IPS-20b (cell line): ENCODE measurements around the gene TTC9.

Experiments
- H3K27ac ChIP-seq: one replicate; pipeline ENCODE4 v1.5.1; 2013; ENCODE audit warnings: low read length
- H3K27me3 ChIP-seq: 2 replicates; pipeline ENCODE4 v1.6.1; 2013; ENCODE audit warnings: mild to moderate bottlenecking, low read length, inconsistent platforms; ENCODE audit not compliant: insufficient read depth
- H3K36me3 ChIP-seq: 2 replicates; pipeline ENCODE4 v1.6.1; 2013; ENCODE audit warnings: low read depth, mild to moderate bottlenecking, inconsistent platforms, low read length, moderate library complexity; ENCODE audit not compliant: insufficient read depth
- H3K4me1 ChIP-seq: 2 replicates; pipeline ENCODE4 v1.6.1; 2013; ENCODE audit warnings: mild to moderate bottlenecking, control low read depth, inconsistent platforms, low read length, moderate library complexity; ENCODE audit not compliant: insufficient read depth
- H3K4me3 ChIP-seq: 2 replicates; pipeline ENCODE4 v1.5.1; 2013; ENCODE audit warnings: mild to moderate bottlenecking, low read length, inconsistent platforms
- H3K9ac ChIP-seq: 2 replicates; pipeline ENCODE4 v1.6.1; 2013; ENCODE audit warnings: low read depth, mild to moderate bottlenecking, inconsistent platforms, low read length, moderate library complexity
- H3K9me3 ChIP-seq: 2 replicates; pipeline ENCODE4 v1.6.1; 2013; ENCODE audit warnings: mild to moderate bottlenecking, low read depth, low read length, inconsistent platforms; ENCODE audit not compliant: insufficient read depth

The TTC9 gene

GRCh38 chr14:70662816-70663215, 21.1 kb downstream of the TTC9 start:
- Histone ChIP-seq H3K9ac (no peak overlapping the region), H3K4me3 (no peak overlapping the region), H3K36me3 (peaks cover 28% of the 10 kb centered on the region; the same call in 1 of the 2 replicates), H3K4me1 (peaks cover 47% of the 10 kb centered on the region), H3K27me3 (no peaks in the 10 kb centered on the region), H3K27ac (no peak overlapping the region), H3K9me3 (no peaks in the 10 kb centered on the region)

- H3K9me3 ChIP-seq: no peaks in the 10 kb centered on the region
- H3K36me3 ChIP-seq: peaks cover 36% of the 10 kb centered on the region; the same call in 1 of the 2 replicates
- H3K27ac ChIP-seq: no peak overlapping the region
- no peak overlapping the region for H3K9ac ChIP-seq
- H3K27me3 ChIP-seq: no peaks in the 10 kb centered on the region
- H3K4me1 ChIP-seq: peaks cover 45% of the 10 kb centered on the region
- no peak overlapping the region for H3K4me3 ChIP-seq
Observed at GRCh38 chr14:70663707-70664179, 22.0 kb downstream of the TTC9 start.

GRCh38 chr14:70664698-70665447, 23.2 kb downstream of the TTC9 start:
- Histone ChIP-seq H3K9ac (no peak overlapping the region), H3K27me3 (no peaks in the 10 kb centered on the region), H3K27ac (no peak overlapping the region), H3K9me3 (no peaks in the 10 kb centered on the region), H3K4me3 (no peak overlapping the region), H3K4me1 (peaks cover 35% of the 10 kb centered on the region), H3K36me3 (peaks cover 44% of the 10 kb centered on the region; the same call in 1 of the 2 replicates)

GRCh38 chr14:70665448-70666360, 24.0 kb downstream of the TTC9 start:
- no peak overlapping the region for H3K9ac ChIP-seq
- peaks cover 29% of the 10 kb centered on the region for H3K4me1 ChIP-seq
- no peak overlapping the region for H3K27ac ChIP-seq
- H3K9me3 ChIP-seq: no peaks in the 10 kb centered on the region
- H3K36me3 ChIP-seq: peaks cover 52% of the 10 kb centered on the region; the same call in 1 of the 2 replicates
- H3K4me3 ChIP-seq: no peak overlapping the region
- no peaks in the 10 kb centered on the region for H3K27me3 ChIP-seq

GRCh38 chr14:70666361-70666686, 24.6 kb downstream of the TTC9 start:
- H3K9ac ChIP-seq: no peak overlapping the region
- H3K27ac ChIP-seq: no peak overlapping the region
- no peaks in the 10 kb centered on the region for H3K27me3 ChIP-seq
- peaks cover 59% of the 10 kb centered on the region; the same call in 1 of the 2 replicates for H3K36me3 ChIP-seq
- no peaks in the 10 kb centered on the region for H3K9me3 ChIP-seq
- peaks cover 23% of the 10 kb centered on the region for H3K4me1 ChIP-seq
- no peak overlapping the region for H3K4me3 ChIP-seq

GRCh38 chr14:70670992-70671651, 29.4 kb downstream of the TTC9 start:
- H3K27ac ChIP-seq: no peak overlapping the region
- peaks cover 7% of the 10 kb centered on the region for H3K4me1 ChIP-seq
- H3K4me3 ChIP-seq: no peak overlapping the region

GRCh38 chr14:70671652-70672644, 30.2 kb downstream of the TTC9 start:
- Histone ChIP-seq H3K36me3 (peaks cover 78% of the 10 kb centered on the region; the same call in 1 of the 2 replicates), H3K4me3 (no peak overlapping the region), H3K27me3 (no peaks in the 10 kb centered on the region), H3K27ac (no peak overlapping the region), H3K4me1 (peaks cover 2% of the 10 kb centered on the region; the same call in 1 of the 2 replicates), H3K9ac (no peak overlapping the region), H3K9me3 (no peaks in the 10 kb centered on the region)

More at GRCh38 chr14:70670992-70671651, 29.4 kb downstream of the TTC9 start:
- H3K9ac ChIP-seq: no peak overlapping the region
- H3K36me3 ChIP-seq: peaks cover 81% of the 10 kb centered on the region; the same call in 1 of the 2 replicates
- no peaks in the 10 kb centered on the region for H3K27me3 ChIP-seq
- no peaks in the 10 kb centered on the region for H3K9me3 ChIP-seq

- no peak overlapping the region for H3K4me3 ChIP-seq
- H3K36me3 ChIP-seq: peaks cover 28% of the 10 kb centered on the region; the same call in 1 of the 2 replicates
- H3K27me3 ChIP-seq: no peaks in the 10 kb centered on the region
- H3K4me1 ChIP-seq: no peaks in the 10 kb centered on the region
- H3K27ac ChIP-seq: no peak overlapping the region
- H3K9ac ChIP-seq: no peak overlapping the region
- no peaks in the 10 kb centered on the region for H3K9me3 ChIP-seq
Observed at GRCh38 chr14:70677341-70677740, 35.6 kb downstream of the TTC9 start.

GRCh38 chr14:70680748-70681147, 39.0 kb downstream of the TTC9 start:
- no peak overlapping the region for H3K27ac ChIP-seq
- H3K9ac ChIP-seq: no peak overlapping the region
- H3K4me3 ChIP-seq: no peak overlapping the region
- H3K4me1 ChIP-seq: peaks cover 4% of the 10 kb centered on the region; the same call in 1 of the 2 replicates
- H3K27me3 ChIP-seq: no peaks in the 10 kb centered on the region
- peaks cover 4% of the 10 kb centered on the region; the same call in 1 of the 2 replicates for H3K36me3 ChIP-seq
- no peaks in the 10 kb centered on the region for H3K9me3 ChIP-seq

- no peak overlapping the region for H3K4me3 ChIP-seq
- H3K9ac ChIP-seq: no peak overlapping the region
- no peaks in the 10 kb centered on the region for H3K27me3 ChIP-seq
- H3K27ac ChIP-seq: no peak overlapping the region
- H3K9me3 ChIP-seq: no peaks in the 10 kb centered on the region
- H3K36me3 ChIP-seq: no peaks in the 10 kb centered on the region
- H3K4me1 ChIP-seq: peaks cover 12% of the 10 kb centered on the region; the same call in 1 of the 2 replicates
Observed at GRCh38 chr14:70683983-70684382, 42.3 kb downstream of the TTC9 start.
